Measurements from ENCODE around the gene REXO1.
"Not testable (repeated sequence)": the region's sequence is repeated elsewhere in the genome, so short reads cannot be mapped to it uniquely, and the experiment has no call there.

The REXO1 gene

GRCh38 chr19:1807695-1808394 lies 40.4 kb downstream of the REXO1 start:
- H3K4me3 Mint-ChIP-seq: no peak overlapping the region
- ATAC-seq (replicated peaks) (no peak), DNase-seq (no peak)
- H3K27ac Mint-ChIP-seq: no peak overlapping the region
- peaks cover 8 to 9% of the 10 kb centered on the region in 2 donors for H3K4me1 Mint-ChIP-seq
- H3K36me3 Mint-ChIP-seq: no peaks in the 10 kb centered on the region
- no peaks in the 10 kb centered on the region for H3K9me3 Mint-ChIP-seq
- H3K27me3 Mint-ChIP-seq: no peaks in the 10 kb centered on the region

GRCh38 chr19:1807030-1807694 lies 41.1 kb downstream of the REXO1 start:
- DNase-seq (no peak), ATAC-seq (replicated peaks) (no peak)
- Mint-ChIP-seq H3K27ac (no peak overlapping the region), H3K4me3 (no peak overlapping the region), H3K27me3 (no peaks in the 10 kb centered on the region), H3K36me3 (no peaks in the 10 kb centered on the region), H3K9me3 (no peaks in the 10 kb centered on the region), H3K4me1 (peaks cover under 1 to 3% of the 10 kb centered on the region in 2 donors)

- H3K27ac Mint-ChIP-seq: no peak overlapping the region
- DNase-seq: no peak
- no peak overlapping the region for H3K4me3 Mint-ChIP-seq
- H3K4me1 Mint-ChIP-seq: peaks cover 0 to under 1% of the 10 kb centered on the region in 2 donors
- ATAC-seq (replicated peaks): no peak
- H3K36me3 Mint-ChIP-seq: no peaks in the 10 kb centered on the region
- no peaks in the 10 kb centered on the region for H3K9me3 Mint-ChIP-seq
- H3K27me3 Mint-ChIP-seq: no peaks in the 10 kb centered on the region
Measured at GRCh38 chr19:1806184-1807029, 41.9 kb downstream of the REXO1 start.

GRCh38 chr19:1805401-1806183 lies 42.7 kb downstream of the REXO1 start:
- ATAC-seq (replicated peaks): no peak
- Mint-ChIP-seq H3K27ac (no peak overlapping the region), H3K4me3 (no peak overlapping the region), H3K4me1 (no peaks in the 10 kb centered on the region), H3K36me3 (no peaks in the 10 kb centered on the region), H3K27me3 (no peaks in the 10 kb centered on the region), H3K9me3 (no peaks in the 10 kb centered on the region)
- DNase-seq: no peak

- Mint-ChIP-seq H3K27me3 (no peaks in the 10 kb centered on the region), H3K4me3 (no peak overlapping the region), H3K4me1 (no peaks in the 10 kb centered on the region), H3K9me3 (no peaks in the 10 kb centered on the region), H3K27ac (no peak overlapping the region), H3K36me3 (no peaks in the 10 kb centered on the region)
- ATAC-seq (replicated peaks) (no peak), DNase-seq (no peak)
Measured at GRCh38 chr19:1804858-1805257, 43.4 kb downstream of the REXO1 start.

- H3K27ac Mint-ChIP-seq: no peak overlapping the region
Measured at GRCh38 chr19:1799695-1800342, 48.5 kb downstream of the REXO1 start.

GRCh38 chr19:1797313-1797712 lies 51.0 kb downstream of the REXO1 start:
- not testable (repeated sequence) for H3K4me1 Mint-ChIP-seq; ATAC-seq (replicated peaks); H3K9me3 Mint-ChIP-seq; DNase-seq; H3K27ac Mint-ChIP-seq; H3K4me3 Mint-ChIP-seq; H3K36me3 Mint-ChIP-seq
- H3K27me3 Mint-ChIP-seq: peaks cover 30 to 32% of the 10 kb centered on the region in 2 donors

More at GRCh38 chr19:1799695-1800342, 48.5 kb downstream of the REXO1 start:
- Mint-ChIP-seq H3K36me3 (no peaks in the 10 kb centered on the region), H3K9me3 (no peaks in the 10 kb centered on the region), H3K4me1 (peaks cover 0 to 4% of the 10 kb centered on the region in 2 donors), H3K27me3 (peaks cover 14 to 18% of the 10 kb centered on the region in 2 donors), H3K4me3 (no peak overlapping the region)
- DNase-seq (no peak), ATAC-seq (replicated peaks) (no peak)

- Mint-ChIP-seq H3K27me3 (peaks cover 30 to 32% of the 10 kb centered on the region in 2 donors), H3K27ac (no peak overlapping the region), H3K4me1 (peaks cover 0 to 4% of the 10 kb centered on the region in 2 donors), H3K36me3 (no peaks in the 10 kb centered on the region), H3K4me3 (no peak overlapping the region), H3K9me3 (no peaks in the 10 kb centered on the region)
- no peak for DNase-seq
- ATAC-seq (replicated peaks): peak in 1 of 2 donors; percentile 6
Measured at GRCh38 chr19:1796395-1797142, 51.7 kb downstream of the REXO1 start.

- ATAC-seq (replicated peaks) (no peak), DNase-seq (no peak)
- Mint-ChIP-seq H3K27ac (no peak overlapping the region), H3K36me3 (no peaks in the 10 kb centered on the region), H3K27me3 (peaks cover 37 to 41% of the 10 kb centered on the region in 2 donors), H3K4me1 (peaks cover 0 to 5% of the 10 kb centered on the region in 2 donors), H3K9me3 (no peaks in the 10 kb centered on the region), H3K4me3 (no peak overlapping the region)
Measured at GRCh38 chr19:1794424-1795172, 53.7 kb downstream of the REXO1 start.

- Mint-ChIP-seq H3K9me3 (no peaks in the 10 kb centered on the region), H3K27me3 (peaks cover 46 to 60% of the 10 kb centered on the region in 2 donors), H3K27ac (no peak overlapping the region), H3K36me3 (no peaks in the 10 kb centered on the region), H3K4me1 (peaks cover 0 to 7% of the 10 kb centered on the region in 2 donors), H3K4me3 (no peak overlapping the region)
- no peak for ATAC-seq (replicated peaks)
- no peak for DNase-seq
Measured at GRCh38 chr19:1791879-1792278, 56.4 kb downstream of the REXO1 start.

GRCh38 chr19:1790054-1790792 lies 58.1 kb downstream of the REXO1 start:
- Mint-ChIP-seq H3K36me3 (no peaks in the 10 kb centered on the region), H3K27me3 (peaks cover 43 to 60% of the 10 kb centered on the region in 2 donors), H3K27ac (no peak overlapping the region)

More at GRCh38 chr19:1790054-1790792, 58.1 kb downstream of the REXO1 start:
- no peak overlapping the region for H3K4me3 Mint-ChIP-seq
- H3K4me1 Mint-ChIP-seq: peaks cover 0 to 3% of the 10 kb centered on the region in 2 donors
- no peaks in the 10 kb centered on the region for H3K9me3 Mint-ChIP-seq
- DNase-seq (no peak), ATAC-seq (replicated peaks) (no peak)
